ENCODE measurements around the gene RNF145.

RNF145 gene

DNA sequence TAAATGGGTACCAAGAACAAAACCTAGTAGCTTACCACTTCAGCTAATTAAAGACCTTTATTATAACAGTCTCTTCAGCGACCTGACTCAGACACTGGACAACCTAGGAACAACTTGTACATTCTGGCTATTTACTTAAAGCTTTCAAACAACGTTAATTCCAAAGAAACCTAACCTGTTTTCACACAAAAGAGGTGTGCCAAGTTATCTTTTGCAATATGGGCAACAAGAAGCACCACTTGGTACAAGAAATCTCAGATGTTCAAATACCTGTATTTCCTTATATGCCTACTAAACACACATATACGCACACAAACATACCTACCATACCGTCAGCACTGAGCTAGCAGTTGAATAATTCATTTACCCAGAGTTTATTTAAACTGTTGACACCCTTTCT, 23.0 kb downstream of the RNF145 start:
- Histone ChIP-seq H3K79me2 (ENCODE audit: insufficient read depth, low read length) (no peaks in the 10 kb centered on the region; the same call in 1 of the 2 replicates), H3F3A (ENCODE audit: insufficient read depth) (peaks cover 12% of the 10 kb centered on the region; the same call in 1 of the 2 replicates), H3K4me3 (ENCODE audit: insufficient read depth, low read length, poor library complexity, severe bottlenecking) (no peak overlapping the region), H2AFZ (ENCODE audit: low read depth, low read length, severe bottlenecking) (no peak overlapping the region), H3K36me3 (ENCODE audit: low read length) (peaks cover 22% of the 10 kb centered on the region), H3K9me3 (ENCODE audit: insufficient read depth, low read length) (no peaks in the 10 kb centered on the region), H3K27me3 (ENCODE audit: low read length) (no peaks in the 10 kb centered on the region), H3K9me2 (replicated peaks; ENCODE audit: insufficient read depth, low read length) (no peaks in the 10 kb centered on the region), H3K9ac (ENCODE audit: low read length) (no peak overlapping the region), H3K27ac (ENCODE audit: low read depth, low read length) (no peak overlapping the region), H3K4me2 (ENCODE audit: low read depth, low read length, poor library complexity, severe bottlenecking) (no peak overlapping the region), H4K20me1 (ENCODE audit: low read depth, low read length) (no peaks in the 10 kb centered on the region)
- TF ChIP-seq CTCF (IDR thresholded peaks at IDR 0.05; ENCODE audit: insufficient read depth, low read length, poor library complexity, severe bottlenecking), result no peak
- TF ChIP-seq EZH2phosphoT487 (conservative IDR thresholded peaks at IDR 0.05; ENCODE audit: low read length), result no peak

DNA sequence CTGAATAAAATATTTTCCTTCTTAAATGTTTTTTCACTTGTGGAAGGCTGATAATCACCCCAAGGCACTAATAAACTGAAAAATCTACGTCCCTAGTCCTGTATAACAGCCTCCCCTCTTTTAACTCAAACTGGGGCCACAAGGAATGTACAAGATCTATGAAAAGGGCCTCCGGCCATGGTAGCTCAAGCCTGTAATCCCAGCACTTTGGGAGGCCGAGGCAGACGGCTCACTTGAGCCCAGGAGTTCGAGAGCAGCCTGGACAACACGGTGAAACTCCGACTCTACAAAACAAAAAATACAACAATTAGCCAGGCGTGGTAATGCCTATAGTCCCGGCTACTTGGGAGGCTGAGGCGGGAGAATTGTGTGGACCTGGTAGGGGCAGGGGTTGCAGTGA, 23.6 kb downstream of the RNF145 start:
- peaks cover 19% of the 10 kb centered on the region for H3K36me3 ChIP-seq (ENCODE audit: low read length)
- TF ChIP-seq EZH2phosphoT487 (conservative IDR thresholded peaks at IDR 0.05; ENCODE audit: low read length), result no peak
- no peak for TF ChIP-seq CTCF (IDR thresholded peaks at IDR 0.05; ENCODE audit: insufficient read depth, low read length, poor library complexity, severe bottlenecking)
- no peak overlapping the region for H3K4me3 ChIP-seq (ENCODE audit: insufficient read depth, low read length, poor library complexity, severe bottlenecking)
- H3K9me3 ChIP-seq (ENCODE audit: insufficient read depth, low read length), result no peaks in the 10 kb centered on the region
- no peak overlapping the region for H2AFZ ChIP-seq (ENCODE audit: low read depth, low read length, severe bottlenecking)
- no peaks in the 10 kb centered on the region for H3K9me2 ChIP-seq (replicated peaks; ENCODE audit: insufficient read depth, low read length)
- no peaks in the 10 kb centered on the region for H4K20me1 ChIP-seq (ENCODE audit: low read depth, low read length)
- H3K4me2 ChIP-seq (ENCODE audit: low read depth, low read length, poor library complexity, severe bottlenecking), result no peak overlapping the region
- H3F3A ChIP-seq (ENCODE audit: insufficient read depth), result peaks cover 9% of the 10 kb centered on the region; the same call in 1 of the 2 replicates
- H3K27me3 ChIP-seq (ENCODE audit: low read length), result no peaks in the 10 kb centered on the region
- H3K27ac ChIP-seq (ENCODE audit: low read depth, low read length), result no peak overlapping the region
- H3K9ac ChIP-seq (ENCODE audit: low read length), result no peak overlapping the region
- no peaks in the 10 kb centered on the region; the same call in 1 of the 2 replicates for H3K79me2 ChIP-seq (ENCODE audit: insufficient read depth, low read length)

DNA sequence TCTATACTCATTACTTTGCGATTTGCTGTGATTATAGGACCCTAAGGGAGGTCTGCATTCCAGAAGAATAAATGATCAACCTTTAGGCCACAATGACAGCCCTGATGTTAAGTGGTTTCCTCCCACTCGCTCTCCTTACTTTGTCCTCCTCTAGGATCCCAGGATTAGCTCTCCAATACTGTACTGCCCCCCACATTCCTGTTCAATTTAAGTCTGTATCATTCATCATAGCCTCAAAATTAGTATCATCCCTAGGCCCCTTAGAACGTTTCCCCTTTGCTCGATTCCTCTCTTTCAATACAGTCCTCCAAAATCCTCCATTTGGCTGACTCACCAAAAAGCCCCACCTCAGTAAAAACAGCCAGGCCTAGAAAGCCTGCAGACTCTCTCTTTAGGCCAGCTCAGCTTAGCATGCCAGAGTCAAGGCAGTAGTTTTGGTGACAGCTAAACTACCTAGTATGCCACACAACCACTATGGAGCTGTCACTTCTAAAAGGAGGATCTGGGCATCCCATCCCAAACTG, 24.4 kb downstream of the RNF145 start:
- TF ChIP-seq CTCF (IDR thresholded peaks at IDR 0.05; ENCODE audit: insufficient read depth, low read length, poor library complexity, severe bottlenecking) (no peak), EZH2phosphoT487 (conservative IDR thresholded peaks at IDR 0.05; ENCODE audit: low read length) (no peak)
- Histone ChIP-seq H3K9ac (ENCODE audit: low read length) (no peak overlapping the region), H3K27ac (ENCODE audit: low read depth, low read length) (no peak overlapping the region), H3K79me2 (ENCODE audit: insufficient read depth, low read length) (no peaks in the 10 kb centered on the region; the same call in 1 of the 2 replicates), H2AFZ (ENCODE audit: low read depth, low read length, severe bottlenecking) (no peak overlapping the region), H3K4me3 (ENCODE audit: insufficient read depth, low read length, poor library complexity, severe bottlenecking) (no peak overlapping the region), H3K36me3 (ENCODE audit: low read length) (peaks cover 19% of the 10 kb centered on the region), H3K9me2 (replicated peaks; ENCODE audit: insufficient read depth, low read length) (no peaks in the 10 kb centered on the region), H3K27me3 (ENCODE audit: low read length) (no peaks in the 10 kb centered on the region), H4K20me1 (ENCODE audit: low read depth, low read length) (no peaks in the 10 kb centered on the region), H3F3A (ENCODE audit: insufficient read depth) (peaks cover 9% of the 10 kb centered on the region; the same call in 1 of the 2 replicates), H3K4me2 (ENCODE audit: low read depth, low read length, poor library complexity, severe bottlenecking) (no peak overlapping the region), H3K9me3 (ENCODE audit: insufficient read depth, low read length) (no peaks in the 10 kb centered on the region)

Data from SU-DHL-6 (cell line).